Breast epithelium (tissue), 3 donors: ENCODE measurements around the gene HNRNPL.

Experiments
- CTCF ChIP-seq, 3 donors: fragments of 450-650 bp; IDR thresholded peaks; one replicate each; pipeline ENCODE4 v1.5.1; 2016 to 2017; ENCODE audit warnings: antibody characterized with exemption in 3 of 3, mild to moderate bottlenecking in 3 of 3, moderate library complexity in 3 of 3
- POLR2A ChIP-seq: fragments of 450-650 bp; IDR thresholded peaks from one replicate; pipeline ENCODE4 v1.6.1; 2016; ENCODE audit warnings: antibody characterized with exemption, mild to moderate bottlenecking, moderate library complexity
- POLR2AphosphoS5 ChIP-seq, 3 donors: sonication (generic); formaldehyde crosslinking; IDR thresholded peaks; one replicate each; pipeline ENCODE4 v1.6.1; 2017; ENCODE audit warnings: antibody characterized with exemption in 3 of 3

GRCh38 chr19:38892841-38893240 lies 43.1 kb upstream of the HNRNPL start:
- no peak for TF ChIP-seq CTCF (IDR thresholded peaks at IDR 0.05)
- no peak for TF ChIP-seq POLR2AphosphoS5 (IDR thresholded peaks at IDR 0.05)
- TF ChIP-seq POLR2A = no peak
